SK-N-SH (cell line): Measurements from ENCODE around the gene ZNF81.
"Not testable (repeated sequence)": the region's sequence is repeated elsewhere in the genome, so short reads cannot be mapped to it uniquely, and the experiment has no call there.

ENCODE experiments used
- CTCF ChIP-seq: fragments of 200-600 bp; sonication (generic); IDR thresholded peaks from 2 replicates; pipeline ENCODE4 v1.6.1; 2017; ENCODE audit warnings: antibody characterized with exemption, mild to moderate bottlenecking, moderate library complexity
- ELF1 ChIP-seq: IDR thresholded peaks from 2 replicates; pipeline ENCODE4 v1.4.0; 2012
- EP300 ChIP-seq, 2 experiments: IDR thresholded peaks; 2 replicates each; pipeline versions ENCODE4 v1.4.0 to v1.6.1; 2012; ENCODE audit warnings: borderline replicate concordance in 1 of 2, low read depth in 1 of 2, low read length in 1 of 2
- GATA2 ChIP-seq: sonication (generic); formaldehyde crosslinking; IDR thresholded peaks from 2 replicates; pipeline ENCODE4 v1.5.0; 2020; ENCODE audit warnings: mild to moderate bottlenecking, missing genetic modification reagents
- RAD21 ChIP-seq: IDR thresholded peaks from 2 replicates; pipeline ENCODE4 v1.6.1; 2012; ENCODE audit warnings: mild to moderate bottlenecking, low read length

GRCh38 chrX:47806415-47807271 is 30.1 kb upstream of the ZNF81 start:
- TF ChIP-seq EP300 (IDR thresholded peaks at IDR 0.05; ENCODE audit: borderline replicate concordance in 1 of 2, low read depth in 1 of 2, low read length in 1 of 2); CTCF; RAD21; ELF1; GATA2: not testable (repeated sequence)
